Gastrocnemius medialis (tissue), 4 donors: ENCODE results near the gene SREK1IP1.

Experiments
- CTCF ChIP-seq, 5 experiments: fragments of 450-650 bp in 3 of 5; fragments of 200-600 bp in 2 of 5; sonication (generic) in 2 of 5; IDR thresholded peaks in 4 of 5; conservative IDR thresholded peaks in 1 of 5; 1 replicate in 4 of 5; 2 replicates in 1 of 5; pipeline ENCODE4 v1.5.1; 2016 to 2019; ENCODE audit warnings: antibody characterized with exemption in 5 of 5, mild to moderate bottlenecking in 3 of 5, moderate library complexity in 3 of 5
- POLR2A ChIP-seq, 2 donors: fragments of 450-650 bp; IDR thresholded peaks; one replicate each; pipeline ENCODE4 v1.6.1; 2017; ENCODE audit warnings: antibody characterized with exemption in 2 of 2, mild to moderate bottlenecking in 2 of 2, moderate library complexity in 2 of 2

- TF ChIP-seq POLR2A (IDR thresholded peaks at IDR 0.05) (no peak), CTCF (IDR thresholded peaks at IDR 0.05 in 4 of 5, conservative IDR thresholded peaks at IDR 0.05 in 1 of 5) (no peak)
Measured at GRCh38 chr5:64685866-64686265, 82.6 kb downstream of the SREK1IP1 start.
